NCI-H128 (cell line): ENCODE data around the gene ARSA.

Experiments used
- DNase-seq: peaks from one replicate; lab custom pipeline; 2025; ENCODE audit not compliant: unreplicated experiment; lab: John Stamatoyannopoulos, UW

ARSA gene

GRCh38 chr22:50606165-50606945 lies 21.6 kb downstream of the ARSA start:
- no peak for DNase-seq

- DNase-seq: no peak
Measured at GRCh38 chr22:50605613-50606074, 22.3 kb downstream of the ARSA start.

- no peak for DNase-seq
Measured at GRCh38 chr22:50605002-50605612, 22.8 kb downstream of the ARSA start.

- no peak for DNase-seq
Measured at GRCh38 chr22:50604256-50605001, 23.5 kb downstream of the ARSA start.

- no peak for DNase-seq
Measured at GRCh38 chr22:50603511-50604255, 24.3 kb downstream of the ARSA start.

- DNase-seq: no peak
Measured at GRCh38 chr22:50602338-50602700, 25.6 kb downstream of the ARSA start.

GRCh38 chr22:50601669-50602337 lies 26.1 kb downstream of the ARSA start:
- DNase-seq: no peak

DNA sequence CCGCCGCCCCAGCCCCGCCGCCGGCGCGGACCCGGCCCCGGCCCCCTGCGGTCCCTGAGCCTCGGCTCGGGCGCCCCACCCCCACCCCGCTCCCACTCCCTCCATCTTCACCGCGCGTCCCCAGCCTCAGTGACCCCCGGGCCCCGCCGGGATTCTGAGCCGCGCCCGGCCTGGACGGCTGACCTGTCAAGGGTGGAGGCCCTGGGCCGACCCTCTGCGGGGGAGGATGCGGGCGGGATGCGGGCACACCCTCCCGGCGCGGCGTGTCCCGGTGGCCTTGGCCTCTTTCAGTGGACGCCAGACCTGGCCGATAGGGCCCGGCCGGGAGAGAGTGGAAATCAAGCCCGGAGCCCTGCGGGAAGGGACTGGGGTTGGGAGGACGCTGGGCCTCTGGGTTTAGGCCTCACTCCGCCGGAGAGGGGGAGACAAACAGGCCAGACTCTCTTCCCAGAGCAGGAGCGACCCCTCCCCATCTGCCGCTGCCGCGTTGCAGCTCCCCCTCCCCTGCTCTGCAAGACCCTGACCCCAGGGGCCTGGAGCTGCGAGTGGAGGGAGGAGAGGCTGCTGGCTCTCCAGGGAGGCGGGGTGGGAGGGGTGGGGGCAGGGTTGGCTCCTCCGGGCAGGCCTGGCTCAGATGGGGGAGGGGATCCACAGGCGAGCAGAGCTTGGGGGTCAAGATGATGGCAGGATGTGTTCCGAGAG lies 26.8 kb downstream of the ARSA start:
- DNase-seq: no peak

DNA sequence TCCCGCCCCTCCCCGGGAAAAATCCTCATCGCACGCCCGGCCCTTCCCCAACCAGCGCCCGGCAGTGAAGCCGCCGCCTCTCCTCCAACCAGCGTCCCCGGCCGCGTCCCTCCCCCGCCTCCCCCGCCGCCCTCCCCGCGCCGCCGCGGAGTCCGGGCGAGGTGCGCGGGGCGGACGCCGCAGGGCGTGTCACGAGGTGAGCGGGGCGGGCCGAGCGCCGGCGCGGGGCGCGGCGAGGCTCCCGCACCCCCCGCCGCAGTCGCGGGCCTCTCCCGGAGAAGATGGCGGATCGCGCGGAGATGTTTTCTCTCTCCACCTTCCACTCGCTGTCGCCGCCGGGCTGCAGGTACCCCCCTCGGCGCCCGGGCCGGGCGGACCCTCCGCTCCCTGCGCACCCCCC lies 27.4 kb downstream of the ARSA start, which contains the start of gene MAPK8IP2:
TSS of gene MAPK8IP2 (plus strand) at position 256 of the 400 bp plus-strand sequence. CDS start at position 282, 26 bp downstream.
- no peak for DNase-seq

DNA sequence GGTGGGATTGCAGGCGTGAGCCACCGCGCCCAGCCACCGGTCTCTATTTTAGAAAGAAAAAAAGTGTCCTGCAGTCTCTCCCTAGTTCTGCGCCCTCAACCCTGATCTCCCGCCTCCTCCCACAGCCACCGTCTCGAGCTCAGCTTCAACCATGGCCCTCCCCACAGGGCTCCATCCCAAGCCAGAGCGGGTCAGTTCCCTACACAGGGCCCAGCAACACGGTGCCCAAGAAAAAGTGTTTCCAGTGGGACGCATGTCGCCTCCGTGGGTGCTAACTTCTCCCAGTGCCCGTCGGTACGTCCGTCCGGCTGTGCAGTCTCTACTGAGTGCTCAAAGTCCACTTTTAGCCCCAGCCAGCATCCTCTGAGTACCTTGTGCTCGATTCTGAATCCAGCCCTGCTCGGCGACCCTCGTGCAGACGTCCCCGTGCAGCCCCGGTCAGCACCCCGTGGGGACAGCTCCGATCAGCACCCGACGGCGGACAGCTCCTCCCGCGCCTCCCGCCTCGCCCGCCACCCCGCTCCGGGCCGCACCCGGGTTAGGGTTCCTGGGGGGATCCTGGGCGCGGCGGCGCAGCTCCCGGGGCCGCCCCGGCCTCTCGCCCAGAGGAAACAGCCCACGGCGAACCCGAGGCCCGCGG lies 28.0 kb downstream of the ARSA start:
- DNase-seq: no peak

GRCh38 chr22:50597097-50597496 lies 30.9 kb downstream of the ARSA start:
- DNase-seq: no peak

GRCh38 chr22:50595189-50595588 lies 32.8 kb downstream of the ARSA start:
- no peak for DNase-seq

- no peak for DNase-seq
Measured at GRCh38 chr22:50587407-50587806, 40.5 kb downstream of the ARSA start.

- DNase-seq: no peak
Measured at GRCh38 chr22:50586416-50586815, 41.5 kb downstream of the ARSA start.

GRCh38 chr22:50585781-50586180 lies 42.2 kb downstream of the ARSA start:
- no peak for DNase-seq

GRCh38 chr22:50585238-50585637 lies 42.7 kb downstream of the ARSA start:
- DNase-seq: no peak

DNA sequence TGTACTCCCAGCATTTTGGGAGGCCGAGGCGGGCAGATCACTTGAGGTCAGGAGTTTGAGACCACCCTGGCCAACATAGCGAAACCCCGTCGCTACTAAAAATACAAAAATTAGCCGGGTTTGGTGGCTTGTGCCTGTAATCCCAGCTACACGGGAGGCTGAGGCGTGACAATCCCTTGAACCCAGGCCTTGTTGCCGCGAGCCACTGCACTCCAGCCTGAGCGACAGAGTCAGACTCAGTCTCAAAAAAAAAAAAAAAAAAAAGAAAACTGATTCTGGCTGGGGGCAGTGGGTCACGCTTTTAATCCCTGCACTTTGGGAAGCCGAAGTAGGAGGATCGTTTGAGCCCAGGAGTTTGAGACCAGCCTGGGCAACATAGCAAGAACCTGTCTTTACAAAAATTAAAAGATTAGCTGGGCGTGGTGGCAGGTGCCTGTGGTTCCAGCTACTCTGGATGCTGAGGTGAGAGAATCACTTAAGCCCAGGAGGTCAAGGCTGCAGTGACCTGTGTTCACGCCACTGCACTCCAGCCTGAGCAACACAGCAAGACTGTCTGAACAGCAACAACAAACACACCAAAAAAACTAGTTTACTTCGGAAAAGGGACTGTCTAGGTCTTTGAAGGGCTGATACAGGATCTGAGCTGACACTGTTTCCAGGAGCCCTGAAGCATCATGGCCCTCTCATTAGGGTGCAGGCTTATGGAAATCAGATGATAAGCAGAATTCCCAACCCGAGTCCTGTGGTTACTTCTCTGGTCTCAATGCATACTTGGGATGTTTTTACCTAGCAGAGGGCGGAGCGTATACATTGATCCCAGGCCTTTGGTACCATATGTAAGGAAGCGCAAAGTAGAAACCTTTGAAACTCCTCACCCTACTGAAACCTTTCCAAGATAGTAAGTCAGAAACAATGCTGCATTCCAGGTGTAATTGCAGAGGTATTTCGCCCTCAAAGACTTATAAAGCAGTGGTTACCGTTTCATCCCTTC lies 43.6 kb downstream of the ARSA start:
- DNase-seq: no peak

DNA sequence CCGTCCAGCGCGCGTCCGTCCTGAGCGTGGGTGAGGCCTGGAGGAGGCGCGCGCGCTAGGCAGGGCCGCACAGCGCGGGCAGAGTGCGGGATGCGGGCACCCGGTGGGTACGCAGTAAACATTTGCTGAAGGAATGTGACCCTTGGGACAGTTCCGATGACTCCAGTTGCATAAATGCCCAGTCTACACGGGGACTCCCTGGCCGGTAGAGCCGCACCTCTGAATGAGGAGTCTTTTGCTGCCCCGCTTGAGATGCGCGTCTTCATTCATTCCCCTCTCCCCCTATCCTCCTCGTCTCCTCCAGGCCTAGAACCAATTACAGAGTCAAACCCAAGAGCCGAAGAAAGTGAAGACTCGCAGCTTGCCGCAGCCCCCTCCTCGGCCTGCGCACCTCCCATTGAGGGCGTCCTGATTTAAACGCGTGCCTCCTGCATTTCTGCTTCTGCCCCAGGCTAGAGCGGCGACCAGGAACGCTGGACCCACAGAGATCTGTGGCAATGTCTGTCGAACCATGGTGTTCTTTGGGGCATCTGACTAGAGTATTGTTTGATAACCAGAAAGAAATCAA lies 44.6 kb downstream of the ARSA start:
- DNase-seq: no peak
